Iris pigment epithelial cell (primary cell): Measurements from ENCODE around the gene TLCD1.
"Not testable (repeated sequence)": the region's sequence is repeated elsewhere in the genome, so short reads cannot be mapped to it uniquely, and the experiment has no call there.

Experiments used
- DNase-seq: peaks from one replicate; pipeline ENCODE4 v3.0.0-alpha.2; 2011; ENCODE audit warnings: low read depth

Gene TLCD1

DNA sequence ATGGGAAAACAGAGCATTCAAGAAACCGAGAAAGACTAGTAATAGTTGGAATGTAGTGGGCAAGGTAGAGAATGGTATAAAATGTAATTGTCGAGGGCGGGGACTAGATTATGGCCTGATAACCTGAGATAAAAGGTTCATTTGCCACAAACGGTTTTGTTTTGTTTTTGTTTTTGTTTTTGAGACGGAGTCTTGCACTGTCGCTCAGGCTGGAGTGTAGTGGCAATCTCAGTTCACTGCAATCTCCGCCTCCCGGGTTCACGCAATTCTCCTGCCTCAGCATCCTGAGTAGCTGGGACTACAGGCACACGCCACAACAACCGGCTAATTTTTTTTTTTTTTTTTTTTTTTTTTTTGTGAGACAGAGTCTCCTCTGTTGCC lies 3.9 kb upstream of the TLCD1 start:
- DNase-seq, result no peak

DNA sequence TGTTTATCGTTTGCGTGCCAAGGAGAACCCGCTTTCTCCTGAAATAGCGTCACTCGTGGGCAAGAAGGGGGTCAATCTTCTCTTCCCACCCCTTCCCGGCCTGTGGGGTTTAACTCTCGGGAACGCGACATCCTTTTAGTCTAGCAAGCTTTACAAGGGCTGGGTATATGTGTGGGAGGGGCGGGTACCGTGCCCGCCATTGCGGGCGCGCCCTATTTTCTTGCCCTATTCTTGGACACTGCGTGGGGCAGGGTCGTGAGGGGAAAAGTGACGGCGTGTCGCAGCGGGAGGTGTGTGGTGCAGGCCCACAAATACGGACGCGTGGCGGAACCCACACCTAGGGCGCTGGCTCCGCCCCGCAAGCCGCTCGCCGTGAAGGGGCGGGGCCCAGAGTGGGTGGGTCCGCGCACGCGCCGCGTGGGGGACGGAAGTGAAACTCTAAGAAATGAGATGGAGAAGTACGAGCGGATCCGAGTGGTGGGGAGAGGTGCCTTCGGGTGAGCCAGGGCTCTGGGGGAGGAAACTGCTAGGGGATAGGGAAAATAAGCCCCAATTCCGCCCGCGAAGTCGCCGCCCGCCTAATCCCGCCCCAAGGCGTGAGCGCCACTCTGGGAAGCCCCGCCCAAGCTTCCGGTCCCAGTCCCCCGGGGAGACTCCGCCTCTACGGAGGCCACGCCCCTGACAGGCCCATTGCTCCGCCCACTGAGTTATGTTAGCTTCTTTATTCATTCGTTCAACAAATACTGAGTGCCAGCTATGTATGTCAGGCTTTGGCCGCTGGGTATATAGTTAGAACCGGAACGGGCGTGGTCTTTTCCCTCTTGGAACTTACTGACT lies 2.5 kb upstream of the TLCD1 start, which contains the start of gene NEK8:
Gene NEK8 (plus strand): TSS at position 425 of the 837 bp plus-strand sequence. CDS start 26 bp downstream, at position 451.
- peak; percentile 92 for DNase-seq

DNA sequence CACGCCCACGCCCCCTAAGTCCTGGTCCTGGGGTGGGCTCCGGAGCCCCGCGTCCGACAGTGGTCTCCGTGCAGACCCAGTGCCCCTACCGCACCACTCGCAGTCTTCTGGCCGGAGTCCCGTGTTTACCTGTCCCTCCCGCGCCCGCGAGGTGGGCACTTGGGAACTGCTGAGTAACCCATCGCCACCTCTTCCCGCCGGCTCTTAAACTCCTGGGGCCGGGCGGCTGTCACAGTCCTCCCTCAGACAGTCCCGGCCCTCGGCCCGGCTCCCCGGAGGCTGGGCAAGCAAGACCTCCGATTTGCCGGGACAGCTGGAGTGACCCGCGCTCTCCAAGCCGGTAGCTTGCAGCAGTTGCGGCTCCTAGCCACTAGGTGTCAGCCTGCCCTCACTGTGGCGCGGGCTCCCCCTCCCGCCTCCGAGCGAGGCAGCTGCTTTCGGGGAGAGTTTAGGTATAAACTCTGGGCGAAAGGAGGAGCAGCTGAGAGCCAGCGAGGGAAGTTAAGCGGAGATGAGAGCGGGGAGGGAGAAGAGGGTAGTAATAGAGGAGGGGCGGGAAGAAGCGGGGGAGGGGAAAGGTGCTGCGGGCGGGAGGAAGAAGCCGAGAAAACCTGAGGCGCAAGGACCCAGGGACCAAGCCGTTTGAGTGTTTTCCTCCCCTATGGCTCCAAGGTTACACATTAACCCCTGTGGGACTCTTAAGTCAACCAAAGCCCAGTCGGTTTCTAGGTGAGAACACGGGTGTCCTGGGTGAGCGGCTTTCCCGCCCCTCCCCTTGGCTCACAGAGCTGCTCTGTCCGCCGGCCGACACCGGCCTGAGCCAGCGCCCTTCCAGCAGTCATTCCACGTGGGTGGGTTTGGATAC lies 826 bp upstream of the TLCD1 start:
- peak; percentile 93 for DNase-seq

DNA sequence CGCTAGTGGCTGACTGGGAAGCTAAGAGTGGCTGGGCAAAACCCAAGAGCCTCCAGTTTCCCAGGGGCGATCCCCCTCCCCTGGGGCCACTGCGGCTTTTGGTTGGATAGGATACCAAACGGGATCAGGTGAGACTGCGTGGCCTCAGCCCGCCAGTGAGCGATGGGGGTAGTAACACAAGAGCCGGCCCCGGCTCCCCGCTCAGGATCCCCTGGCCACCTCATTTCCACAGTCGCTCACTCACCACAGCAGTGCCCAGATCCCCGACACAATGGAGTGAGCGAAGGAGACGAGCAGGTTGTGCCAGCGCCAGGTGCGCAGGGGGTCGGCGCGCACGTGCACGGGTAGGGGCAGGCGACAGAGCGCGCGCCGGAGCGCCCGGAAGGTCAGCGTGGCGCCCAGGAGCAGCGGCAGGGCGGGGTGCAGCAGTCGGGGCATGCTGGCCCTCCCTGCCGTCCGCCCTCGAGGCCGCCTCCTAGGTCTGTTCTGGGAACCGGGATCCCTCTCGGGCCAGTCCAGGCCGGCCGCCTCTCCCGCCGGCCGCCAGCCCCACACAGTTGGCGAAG lies 290 bp downstream of the TLCD1 start:
- DNase-seq, result peak; percentile 76

DNA sequence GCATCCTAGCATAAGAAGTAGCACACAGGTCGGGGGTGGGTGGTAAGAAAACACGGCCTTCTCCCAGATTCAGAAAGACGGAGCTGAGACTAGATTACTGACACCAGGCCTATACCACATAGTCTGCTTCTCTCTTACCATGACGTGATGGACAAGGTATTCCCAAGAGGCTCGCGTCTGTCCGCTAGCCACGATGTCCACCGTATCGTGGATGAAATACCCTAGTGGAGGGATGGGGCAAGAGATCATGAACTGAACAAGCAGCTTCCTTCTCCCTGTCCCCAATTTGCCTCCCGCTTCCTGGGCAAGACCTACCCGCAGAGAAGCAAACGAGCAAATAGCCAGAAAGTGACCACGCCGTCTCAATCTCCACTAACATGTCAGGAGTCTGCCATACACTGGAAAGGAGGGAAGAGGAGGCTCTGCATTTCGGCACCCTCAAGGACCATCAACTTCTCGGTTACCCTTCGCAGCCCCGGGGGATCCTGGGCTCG lies 820 bp downstream of the TLCD1 start:
- DNase-seq, result peak; percentile 82

DNA sequence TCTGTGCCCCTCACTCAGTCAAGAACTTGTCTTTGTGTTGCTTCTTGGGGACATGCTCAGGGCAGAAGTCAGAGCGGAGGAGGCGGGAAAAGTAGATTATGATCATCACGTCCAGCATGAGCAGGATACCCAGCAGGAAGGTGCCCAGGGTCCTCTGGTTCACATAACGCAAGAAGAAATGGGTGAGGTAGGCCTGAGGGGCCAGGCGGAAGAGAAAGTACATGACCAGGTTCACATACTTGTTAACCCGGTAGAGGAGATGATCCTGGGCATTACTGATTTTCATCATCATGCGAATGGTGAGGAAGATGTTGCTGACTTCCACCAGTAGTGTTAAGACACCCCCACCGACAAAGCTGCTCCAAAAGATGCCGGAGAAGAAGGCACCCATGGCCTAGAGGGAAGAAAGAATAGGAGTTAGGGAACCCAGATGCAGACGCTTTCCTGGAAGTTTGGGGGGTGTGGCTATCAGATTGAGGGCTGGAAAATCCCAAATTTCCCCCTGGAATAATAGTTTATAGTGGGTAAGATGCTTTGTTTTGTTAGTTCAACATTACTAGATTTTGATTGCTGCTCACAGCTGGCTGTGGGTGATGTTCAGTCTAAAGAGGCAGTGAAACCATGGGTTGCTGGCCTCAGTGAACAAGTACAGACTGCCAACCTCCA lies 1.4 kb downstream of the TLCD1 start:
- DNase-seq, result no peak

DNA sequence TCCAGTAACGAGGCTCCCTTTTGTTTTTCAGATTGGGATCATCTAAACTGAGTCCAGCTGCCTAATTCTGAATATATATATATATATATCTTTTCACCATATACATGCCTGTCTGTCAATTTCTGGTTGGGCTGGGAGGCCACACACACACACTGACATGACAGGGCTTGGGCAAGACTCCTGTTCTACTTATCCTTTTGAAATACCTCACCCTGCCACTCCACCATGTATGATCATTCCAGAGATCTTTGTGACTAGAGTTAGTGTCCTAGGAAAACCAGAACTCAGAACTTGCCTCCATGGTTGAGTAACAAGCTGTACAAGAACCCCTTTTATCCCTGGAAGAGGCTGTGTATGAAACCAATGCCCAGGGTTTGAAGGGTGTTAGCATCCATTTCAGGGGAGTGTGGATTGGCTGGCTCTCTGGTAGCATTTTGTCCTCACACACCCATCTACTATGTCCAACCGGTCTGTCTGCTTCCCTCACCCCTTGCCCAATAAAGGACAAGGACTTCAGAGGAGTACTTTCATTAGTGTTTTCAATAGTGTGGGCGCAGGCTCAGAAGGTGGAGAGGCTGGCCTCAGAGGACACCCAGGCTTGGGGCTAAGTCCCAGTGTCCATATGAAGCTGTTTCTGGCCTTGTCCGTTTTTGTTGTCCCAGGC lies 2.1 kb downstream of the TLCD1 start:
- not testable (repeated sequence) for DNase-seq

DNA sequence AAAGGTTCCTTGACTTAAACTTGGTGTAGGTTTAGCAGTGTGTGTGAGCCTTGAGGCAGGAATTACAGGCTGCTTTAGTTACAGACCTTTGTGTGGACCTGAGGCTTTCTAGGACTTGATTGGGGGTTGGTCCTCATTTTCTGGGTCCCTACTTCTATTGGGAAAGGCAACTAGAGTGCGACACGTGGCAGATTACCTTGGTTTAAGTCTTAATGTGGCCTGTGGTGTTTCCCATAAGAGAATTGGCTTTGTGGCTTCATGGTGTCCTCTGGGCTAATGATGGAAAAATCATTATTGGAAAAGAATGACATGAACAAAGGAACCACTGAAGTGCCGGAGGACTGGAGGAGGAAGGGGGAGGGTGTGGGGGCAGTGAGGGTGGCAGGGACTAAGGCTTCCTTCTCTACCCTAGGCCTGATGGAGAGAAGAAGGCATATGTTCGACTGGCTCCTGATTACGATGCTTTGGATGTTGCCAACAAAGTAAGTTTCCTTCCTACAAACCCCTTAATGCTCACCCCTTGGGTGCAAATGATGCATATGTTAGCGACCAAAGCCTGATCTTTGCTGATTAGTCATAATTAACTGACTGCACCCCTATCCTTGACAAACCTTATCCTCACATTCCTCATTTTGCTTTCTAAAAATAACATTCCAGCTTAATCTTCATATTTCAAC lies 2.7 kb downstream of the TLCD1 start:
- DNase-seq, result no peak

DNA sequence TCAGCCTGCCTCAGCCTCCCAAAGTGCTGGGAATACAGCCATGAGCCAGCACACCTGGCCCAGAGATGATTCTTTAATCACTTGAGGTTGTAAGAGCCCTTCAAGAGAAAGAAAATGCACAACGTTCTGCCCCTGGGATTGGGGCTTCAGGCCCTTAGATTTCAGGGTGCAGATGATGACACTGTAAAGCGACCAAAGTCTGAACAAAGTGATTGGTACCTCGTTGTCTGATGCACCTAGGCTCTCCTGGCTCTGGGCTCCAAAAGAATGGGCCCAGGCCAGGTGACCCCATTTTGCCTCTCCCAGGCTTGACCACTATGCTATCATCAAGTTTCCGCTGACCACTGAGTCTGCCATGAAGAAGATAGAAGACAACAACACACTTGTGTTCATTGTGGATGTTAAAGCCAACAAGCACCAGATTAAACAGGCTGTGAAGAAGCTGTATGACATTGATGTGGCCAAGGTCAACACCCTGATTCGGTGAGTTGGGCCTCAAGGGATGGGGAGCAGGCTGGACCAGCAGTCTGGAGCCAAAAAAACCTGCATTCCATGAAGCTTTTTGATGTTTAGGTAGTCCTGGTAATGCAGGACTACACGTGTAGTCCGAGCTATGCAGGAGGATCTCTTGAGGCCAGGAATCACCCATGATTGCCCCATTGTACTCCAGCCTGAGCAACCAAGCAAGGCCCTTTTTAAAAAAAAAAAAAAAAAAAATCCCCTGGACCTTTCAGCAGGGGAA lies 3.4 kb downstream of the TLCD1 start:
- no peak for DNase-seq

DNA sequence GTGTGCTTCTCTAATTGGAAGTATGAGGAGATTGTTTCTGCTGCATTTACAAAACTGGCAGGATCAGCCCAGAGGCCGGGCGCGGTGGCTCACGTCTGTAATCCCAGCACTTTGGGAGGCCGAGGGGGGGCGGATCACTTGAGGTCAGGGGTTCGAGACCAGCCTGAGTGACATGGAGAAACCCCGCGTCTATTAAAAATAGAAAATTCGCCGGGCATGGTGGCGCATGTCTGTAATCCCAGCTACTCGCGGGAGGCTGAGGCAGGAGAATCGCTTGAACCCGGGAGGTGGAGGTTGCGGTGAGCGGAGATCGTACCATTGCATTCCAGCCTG lies 5.1 kb downstream of the TLCD1 start:
- DNase-seq, result not testable (repeated sequence)

DNA sequence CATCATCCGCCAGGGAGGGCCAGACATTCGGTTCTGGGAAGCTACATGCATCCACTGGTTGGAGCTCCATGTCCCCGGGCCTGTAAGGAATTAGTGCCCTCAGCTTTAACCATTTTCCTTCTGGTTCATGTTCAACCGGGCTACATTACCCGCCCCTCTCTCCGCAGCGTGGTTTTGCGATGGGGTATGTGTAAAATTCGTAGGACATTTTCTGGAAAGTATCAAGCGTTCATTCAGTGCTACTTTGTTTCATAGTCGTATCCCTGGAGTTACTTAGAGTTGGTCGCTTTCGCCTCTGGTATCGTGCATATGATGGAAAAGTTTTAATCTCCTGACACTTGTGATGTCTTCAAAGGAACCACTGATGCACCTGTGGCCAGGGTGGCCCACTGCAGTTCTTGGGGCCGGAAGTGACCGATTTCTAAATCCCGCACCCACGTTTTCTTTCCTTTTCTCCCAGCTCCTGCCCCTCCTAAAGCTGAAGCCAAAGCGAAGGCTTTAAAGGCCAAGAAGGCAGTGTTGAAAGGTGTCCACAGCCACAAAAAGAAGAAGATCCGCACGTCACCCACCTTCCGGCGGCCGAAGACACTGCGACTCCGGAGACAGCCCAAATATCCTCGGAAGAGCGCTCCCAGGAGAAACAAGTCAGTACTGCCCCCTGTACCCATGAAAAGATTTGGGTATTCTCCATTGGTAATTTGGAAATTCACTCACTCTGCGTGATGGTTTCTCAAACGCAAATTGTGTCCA lies 5.6 kb downstream of the TLCD1 start:
- no peak for DNase-seq

DNA sequence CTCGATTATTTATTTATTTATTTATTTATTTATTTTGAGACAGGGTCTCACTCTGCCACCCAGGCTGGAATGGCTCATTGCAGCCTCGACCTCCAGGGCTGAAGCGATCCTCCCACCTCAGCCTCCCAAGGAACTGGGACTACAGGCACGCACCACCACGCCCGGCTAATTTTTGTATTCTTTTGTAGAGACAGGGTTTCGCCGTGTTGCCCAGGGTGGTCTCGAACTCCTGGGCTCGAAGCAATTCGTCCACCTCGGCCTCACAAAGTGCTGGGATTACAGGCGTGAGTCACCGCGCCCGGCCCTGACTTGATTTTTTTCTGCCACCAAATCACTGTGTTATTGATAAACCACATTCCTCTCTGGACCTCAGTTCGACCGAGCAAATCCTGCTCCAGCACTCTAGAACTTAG lies 7.0 kb downstream of the TLCD1 start:
- no peak for DNase-seq

DNA sequence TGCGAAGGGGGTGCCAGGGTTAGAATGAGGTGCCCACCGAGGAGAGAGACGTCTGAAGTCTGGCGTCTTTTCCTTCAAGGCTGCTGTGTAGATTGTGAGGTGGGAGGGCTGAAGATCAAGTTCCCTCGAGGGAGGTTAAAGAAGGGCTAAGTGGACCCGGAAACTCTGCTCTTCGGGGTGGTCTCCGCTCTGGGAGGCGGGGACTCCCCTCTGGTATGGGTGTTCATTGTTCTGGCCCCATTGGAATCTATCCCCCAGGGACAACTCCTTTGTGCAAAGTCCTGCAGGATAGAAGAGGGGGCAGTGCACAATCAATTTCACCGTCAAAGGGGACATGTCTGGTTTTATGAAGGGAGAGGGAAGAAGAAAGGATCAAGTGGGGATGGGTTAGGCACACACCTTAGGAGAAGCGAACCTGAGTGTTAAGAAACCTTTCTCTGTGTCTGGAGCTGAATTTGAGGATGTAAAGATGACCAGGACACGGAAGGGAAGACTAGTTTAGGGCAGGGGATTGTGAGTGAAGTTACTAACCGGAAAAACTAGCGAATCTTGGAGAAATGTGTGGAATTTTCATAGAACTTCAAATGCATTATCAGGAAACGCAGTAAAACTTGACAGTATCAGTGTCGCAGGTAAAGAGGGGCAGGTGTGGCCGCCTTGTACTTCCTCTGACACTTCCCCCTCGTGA lies 7.6 kb downstream of the TLCD1 start:
- DNase-seq, result peak; percentile 14

DNA sequence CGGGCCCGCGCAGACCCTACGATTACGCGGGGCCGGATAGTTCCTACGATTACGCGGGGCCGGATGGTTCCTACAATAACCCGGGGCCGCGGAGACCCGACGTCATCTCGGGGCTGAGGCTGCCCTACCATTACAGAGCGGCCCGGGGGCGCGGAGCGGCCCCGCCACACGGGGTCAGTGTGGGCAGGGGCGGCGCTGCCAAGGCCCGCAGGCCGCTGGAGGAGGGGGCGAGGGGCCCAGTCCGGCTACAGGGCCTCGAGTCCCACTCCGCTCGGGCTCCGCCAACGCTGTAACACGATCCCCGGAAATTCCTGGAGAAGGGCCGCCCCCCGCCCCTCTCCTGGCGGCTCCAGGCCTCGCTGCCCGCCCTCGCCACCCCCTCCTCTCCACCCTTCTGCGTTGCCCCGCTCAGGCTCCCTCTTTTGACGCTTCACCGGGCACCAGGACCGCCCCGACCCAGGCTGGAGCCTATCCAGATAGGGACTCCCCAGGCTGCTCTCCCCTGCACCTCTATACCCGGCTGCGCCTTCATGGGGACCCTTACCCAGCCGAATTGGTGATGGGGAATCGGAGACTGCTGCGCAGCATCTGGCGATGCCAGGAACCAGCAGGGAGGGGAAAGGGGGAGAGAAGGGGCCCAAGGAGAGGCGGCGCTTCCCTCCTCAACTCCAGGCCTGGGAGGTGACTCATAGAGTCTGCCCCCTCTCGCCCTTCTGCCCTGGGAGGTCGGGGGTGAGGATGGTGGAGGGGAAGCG lies 8.3 kb downstream of the TLCD1 start, which contains the start of gene RAB34:
Gene RAB34 (minus strand): TSS at position 291 of the 755 bp plus-strand sequence. CDS start 602 bp downstream, outside the sequence.
- DNase-seq, result peak; percentile 85

DNA sequence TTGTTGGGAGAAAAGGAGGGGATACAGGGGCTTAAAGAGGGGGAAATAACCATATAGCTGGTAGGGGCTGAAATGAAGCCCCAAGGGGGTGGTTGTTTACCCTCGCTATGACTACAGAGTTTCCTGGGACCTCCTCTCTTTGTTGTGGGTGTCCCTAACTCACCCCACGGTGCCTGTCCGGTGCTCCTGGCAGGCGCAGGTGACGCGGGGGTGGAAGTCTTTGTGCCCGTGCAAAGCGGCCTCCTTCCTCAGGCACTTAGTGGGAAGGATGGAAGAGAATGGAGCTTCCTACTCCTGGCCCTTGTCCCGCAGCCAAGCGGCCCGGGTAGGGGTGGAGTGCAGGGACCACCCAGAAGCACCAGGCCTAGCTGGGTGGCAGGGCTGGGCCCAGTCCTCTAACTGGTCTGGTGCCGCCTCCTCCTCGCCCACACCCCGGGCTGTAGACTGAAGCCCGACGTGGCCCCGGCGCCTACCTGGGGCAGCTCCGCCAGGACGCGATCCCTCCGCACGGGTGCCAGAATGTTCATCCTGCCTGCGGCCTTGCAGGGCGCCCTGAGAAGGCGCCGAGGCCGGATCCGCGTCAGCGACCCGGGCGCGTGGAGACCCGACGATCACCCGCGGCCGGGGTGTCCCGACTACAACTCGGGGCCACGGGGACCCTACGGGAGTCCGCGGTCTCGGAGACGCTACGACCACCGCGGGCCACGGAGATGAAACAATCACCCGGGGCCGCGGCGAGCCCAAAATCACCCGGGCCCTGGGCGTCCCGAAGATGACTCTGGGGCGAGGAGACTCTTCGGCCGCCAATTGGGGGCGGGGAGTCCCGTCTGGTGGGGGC lies 9.1 kb downstream of the TLCD1 start:
- peak; percentile 47 for DNase-seq

DNA sequence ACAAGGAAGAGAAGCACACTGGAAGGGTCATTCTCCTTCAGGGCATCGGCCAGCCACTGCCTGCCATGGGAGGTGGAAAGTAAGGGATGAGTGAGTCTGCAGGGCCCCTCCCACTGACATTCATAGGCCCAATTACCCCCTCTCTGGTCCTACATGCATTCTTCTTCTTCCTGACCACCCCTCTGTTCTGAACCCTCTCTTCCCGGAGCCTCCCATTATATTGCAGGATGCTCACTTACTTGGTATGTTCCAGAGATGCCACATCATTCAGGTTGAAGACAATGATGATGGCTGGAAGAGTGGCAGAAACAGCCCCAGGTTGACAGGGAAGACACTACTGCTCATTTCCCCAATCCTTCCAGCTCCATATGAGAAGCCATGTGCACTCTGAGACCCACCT lies 10.8 kb downstream of the TLCD1 start:
- DNase-seq, result no peak

DNA sequence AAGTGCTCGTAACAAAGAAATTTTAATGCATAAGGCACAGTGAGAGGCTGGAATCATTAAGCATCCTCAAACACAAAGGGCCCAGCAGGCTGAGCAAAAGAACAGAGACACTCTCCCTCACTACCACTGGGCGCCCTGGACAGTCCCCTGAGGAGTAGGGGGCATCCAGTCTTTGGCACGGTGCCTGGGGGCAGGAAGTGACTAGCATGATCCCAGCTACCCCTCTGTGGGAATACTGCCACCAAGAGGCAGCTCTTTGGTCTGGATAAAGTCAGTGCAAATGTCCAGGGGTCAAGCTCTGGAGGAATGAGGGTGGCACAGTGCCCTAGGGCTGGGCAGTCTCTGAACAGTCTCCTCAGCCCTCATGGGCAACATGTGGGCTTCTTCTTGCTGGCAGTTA lies 11.8 kb downstream of the TLCD1 start:
- DNase-seq, result no peak
